NT2/D1 (cell line): ENCODE results near the gene ZNF138.
"Not testable (repeated sequence)": the region's sequence is repeated elsewhere in the genome, so short reads cannot be mapped to it uniquely, and the experiment has no call there.

Experiments used
- YY1 ChIP-seq: IDR thresholded peaks from 2 replicates; pipeline ENCODE4 v1.6.1; 2011; ENCODE audit not compliant: insufficient read length, insufficient read depth
- ZNF274 ChIP-seq: IDR thresholded peaks from 2 replicates; pipeline ENCODE4 v1.6.1; 2011; ENCODE audit warnings: mild to moderate bottlenecking, low read depth, low read length

GRCh38 chr7:64799169-64799568 is 4.9 kb downstream of the ZNF138 start:
- TF ChIP-seq YY1, ZNF274: not testable (repeated sequence)
